Esophagus squamous epithelium (tissue), 5 donors: ENCODE data around the gene PARD3B. TPM values are rescaled to one million over a fixed set of nuclear protein-coding genes. Genes with fewer than 3 reads are reported as not detected.

Source experiments
- DNase-seq: peaks from one replicate; lab custom pipeline; 2025; lab: John Stamatoyannopoulos, UW
- H3K27ac ChIP-seq, 4 donors: fragments of 200-600 bp; sonication (generic); one replicate each; pipeline ENCODE4 v1.5.1; 2016 to 2019; ENCODE audit warnings: mild to moderate bottlenecking in 1 of 4
- H3K27me3 ChIP-seq, 4 donors: fragments of 200-600 bp; sonication (generic); 1 replicate in 3 of 4; 2 replicates in 1 of 4; pipeline versions ENCODE4 v1.5.1 to v1.6.0; 2017 to 2021; ENCODE audit warnings: antibody characterized with exemption in 1 of 4
- H3K36me3 ChIP-seq, 3 donors: fragments of 200-600 bp; sonication (generic); one replicate each; pipeline ENCODE4 v1.5.1; 2016 to 2019
- H3K4me1 ChIP-seq, 3 donors: fragments of 200-600 bp; sonication (generic); one replicate each; pipeline ENCODE4 v1.5.1; 2017 to 2019
- H3K4me3 ChIP-seq, 4 donors: fragments of 200-600 bp; sonication (generic); 1 replicate in 3 of 4; 2 replicates in 1 of 4; pipeline ENCODE4 v1.5.1; 2016 to 2019; ENCODE audit warnings: mild to moderate bottlenecking in 2 of 4, moderate library complexity in 1 of 4
- H3K9me3 ChIP-seq, 3 donors: fragments of 200-600 bp; sonication (generic); one replicate each; pipeline ENCODE4 v1.5.1; 2016 to 2019
- CTCF ChIP-seq, 6 experiments: fragments of 450-650 bp in 4 of 6; fragments of 200-600 bp in 2 of 6; sonication (generic) in 2 of 6; IDR thresholded peaks; one replicate each; pipeline ENCODE4 v1.5.1; 2016 to 2019; ENCODE audit warnings: antibody characterized with exemption in 6 of 6, mild to moderate bottlenecking in 4 of 6, moderate library complexity in 4 of 6
- POLR2A ChIP-seq, 4 donors: fragments of 450-650 bp; IDR thresholded peaks; one replicate each; pipeline ENCODE4 v1.6.1; 2017; ENCODE audit warnings: antibody characterized with exemption in 4 of 4, mild to moderate bottlenecking in 4 of 4, moderate library complexity in 3 of 4
- WGBS, 2 donors: methylation state at CpG; one replicate each; pipeline ENCODE4 v1.1.5; 2018; 5-methylcytosine and 5-hydroxymethylcytosine counted together
- intact Hi-C: fragments of 100-400 bp; cut with DNase I; formaldehyde crosslinking; loops from one replicate; pipeline ENCODE4 v1.15.0; 2022
- total RNA-seq, 4 donors: library from RNA; depleted of rRNA; stranded (reverse); fragments of >200 nt; gene quantifications; one replicate each; pipeline ENCODE4 v1.1.0, GENCODE V29; 2016
- donor health status: DM: yes; HTN: yes; CAD: no.

PARD3B gene
- total RNA-seq, 4 donors from 2014 or later: 2.4 to 15.8 (median 4.3) TPM

GRCh38 chr2:205375461-205376448 lies 830.5 kb downstream of the PARD3B start:
- TF ChIP-seq POLR2A (IDR thresholded peaks at IDR 0.05) (no peak), CTCF (IDR thresholded peaks at IDR 0.05) (no peak)
- Histone ChIP-seq H3K4me3 (no peak overlapping the region), H3K36me3 (no peaks in the 10 kb centered on the region), H3K27ac (no peak overlapping the region), H3K9me3 (no peaks in the 10 kb centered on the region), H3K4me1 (no peaks in the 10 kb centered on the region), H3K27me3 (no peaks in the 10 kb centered on the region)
- 77 to 78% methylated on average over 9 of the region's 9 CpGs for WGBS, 2 donors
- no peak for DNase-seq
- intact Hi-C loops: no loop called here

GRCh38 chr2:205377324-205377723 lies 832.0 kb downstream of the PARD3B start:
- TF ChIP-seq CTCF (IDR thresholded peaks at IDR 0.05) (no peak), POLR2A (IDR thresholded peaks at IDR 0.05) (no peak)
- Histone ChIP-seq H3K27me3 (no peaks in the 10 kb centered on the region), H3K4me3 (no peak overlapping the region), H3K4me1 (no peaks in the 10 kb centered on the region), H3K9me3 (no peaks in the 10 kb centered on the region), H3K27ac (no peak overlapping the region), H3K36me3 (no peaks in the 10 kb centered on the region)
- intact Hi-C loops: no loop called here
- DNase-seq: no peak

GRCh38 chr2:205383601-205384000 lies 838.3 kb downstream of the PARD3B start:
- TF ChIP-seq CTCF (IDR thresholded peaks at IDR 0.05): no peak
- no peak for TF ChIP-seq POLR2A (IDR thresholded peaks at IDR 0.05)
- no peak for DNase-seq
- Histone ChIP-seq H3K36me3 (no peaks in the 10 kb centered on the region), H3K4me1 (peaks cover 0 to 6% (median 0%) of the 10 kb centered on the region in 3 donors), H3K27me3 (no peaks in the 10 kb centered on the region), H3K27ac (no peak overlapping the region), H3K4me3 (no peak overlapping the region), H3K9me3 (no peaks in the 10 kb centered on the region)
- intact Hi-C loops: no loop called here
- 84 to 85% methylated on average over 2 of the region's 2 CpGs for WGBS, 2 donors

GRCh38 chr2:205386109-205386508 lies 840.8 kb downstream of the PARD3B start:
- Histone ChIP-seq H3K4me1 (peaks cover 0 to 6% (median 0%) of the 10 kb centered on the region in 3 donors), H3K9me3 (no peaks in the 10 kb centered on the region), H3K4me3 (no peak overlapping the region), H3K27ac (no peak overlapping the region), H3K27me3 (no peaks in the 10 kb centered on the region), H3K36me3 (no peaks in the 10 kb centered on the region)
- TF ChIP-seq CTCF (IDR thresholded peaks at IDR 0.05): no peak
- no peak for TF ChIP-seq POLR2A (IDR thresholded peaks at IDR 0.05)
- intact Hi-C loops: no loop called here
- WGBS, 2 donors: 72 to 96% methylated on average over 3 of the region's 3 CpGs
- DNase-seq: no peak

- H3K27ac ChIP-seq: no peak overlapping the region
- H3K4me1 ChIP-seq: peaks cover 0 to 6% (median 0%) of the 10 kb centered on the region in 3 donors
- H3K36me3 ChIP-seq: no peaks in the 10 kb centered on the region
- H3K27me3 ChIP-seq: no peaks in the 10 kb centered on the region
- TF ChIP-seq CTCF (IDR thresholded peaks at IDR 0.05): no peak
- TF ChIP-seq POLR2A (IDR thresholded peaks at IDR 0.05): no peak
- intact Hi-C loops: no loop called here
- H3K4me3 ChIP-seq: no peak overlapping the region
- WGBS, 2 donors: 63 to 72% methylated on average over 5 of the region's 5 CpGs
- DNase-seq: no peak
- H3K9me3 ChIP-seq: no peaks in the 10 kb centered on the region
These were observed 842.2 kb downstream of the PARD3B start for GRCh38 chr2:205387350-205388055.
